GM19351 (cell line): ENCODE results near the gene NAV2.

Experiments used
- ATAC-seq: cut with Tn5 transposase; IDR thresholded peaks from one replicate; pipeline ENCODE4 v1.9.1; 2021; ENCODE audit warnings: mild to moderate bottlenecking, moderate library complexity; ENCODE audit not compliant: unreplicated experiment

Gene NAV2

DNA sequence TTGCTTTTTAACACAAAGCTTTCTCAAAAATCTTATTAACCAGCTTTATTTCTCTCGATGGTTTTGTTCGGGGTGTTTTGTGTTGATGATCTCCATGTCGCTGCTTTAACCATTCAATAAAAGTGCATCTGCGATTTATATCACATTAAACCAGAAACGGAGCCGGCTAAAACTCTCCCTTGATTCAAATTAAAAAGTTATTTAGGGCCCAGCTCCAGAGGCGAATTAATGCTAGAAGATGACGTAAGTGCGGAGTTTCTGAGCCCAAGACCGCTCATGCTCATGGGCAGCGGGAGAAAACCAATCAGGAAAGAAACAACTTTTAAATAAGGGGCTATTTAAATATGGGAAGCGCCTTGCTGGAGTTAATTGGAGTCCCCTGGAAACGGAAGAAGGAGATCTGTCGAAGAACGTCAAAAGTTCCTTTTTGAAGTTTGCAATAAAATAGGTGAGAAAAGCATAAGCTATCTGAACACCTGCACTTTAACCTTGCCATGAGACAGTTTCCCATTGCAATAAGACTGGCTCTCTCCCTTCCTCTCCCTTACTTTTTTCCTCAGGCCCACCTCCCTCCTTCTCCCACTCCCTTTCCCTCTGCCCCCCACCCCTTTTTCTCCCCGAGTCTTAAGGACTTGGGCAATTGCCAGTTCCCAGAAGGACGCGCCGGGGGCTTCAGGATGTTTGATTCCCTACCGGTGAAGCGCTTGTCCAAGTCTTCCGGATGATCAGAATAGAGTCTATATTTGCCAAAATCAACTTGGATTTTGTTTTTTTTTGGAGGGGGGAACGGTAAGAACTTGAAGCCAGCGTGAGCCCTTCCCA, 449.5 kb downstream of the NAV2 start:
- ATAC-seq = no peak

DNA sequence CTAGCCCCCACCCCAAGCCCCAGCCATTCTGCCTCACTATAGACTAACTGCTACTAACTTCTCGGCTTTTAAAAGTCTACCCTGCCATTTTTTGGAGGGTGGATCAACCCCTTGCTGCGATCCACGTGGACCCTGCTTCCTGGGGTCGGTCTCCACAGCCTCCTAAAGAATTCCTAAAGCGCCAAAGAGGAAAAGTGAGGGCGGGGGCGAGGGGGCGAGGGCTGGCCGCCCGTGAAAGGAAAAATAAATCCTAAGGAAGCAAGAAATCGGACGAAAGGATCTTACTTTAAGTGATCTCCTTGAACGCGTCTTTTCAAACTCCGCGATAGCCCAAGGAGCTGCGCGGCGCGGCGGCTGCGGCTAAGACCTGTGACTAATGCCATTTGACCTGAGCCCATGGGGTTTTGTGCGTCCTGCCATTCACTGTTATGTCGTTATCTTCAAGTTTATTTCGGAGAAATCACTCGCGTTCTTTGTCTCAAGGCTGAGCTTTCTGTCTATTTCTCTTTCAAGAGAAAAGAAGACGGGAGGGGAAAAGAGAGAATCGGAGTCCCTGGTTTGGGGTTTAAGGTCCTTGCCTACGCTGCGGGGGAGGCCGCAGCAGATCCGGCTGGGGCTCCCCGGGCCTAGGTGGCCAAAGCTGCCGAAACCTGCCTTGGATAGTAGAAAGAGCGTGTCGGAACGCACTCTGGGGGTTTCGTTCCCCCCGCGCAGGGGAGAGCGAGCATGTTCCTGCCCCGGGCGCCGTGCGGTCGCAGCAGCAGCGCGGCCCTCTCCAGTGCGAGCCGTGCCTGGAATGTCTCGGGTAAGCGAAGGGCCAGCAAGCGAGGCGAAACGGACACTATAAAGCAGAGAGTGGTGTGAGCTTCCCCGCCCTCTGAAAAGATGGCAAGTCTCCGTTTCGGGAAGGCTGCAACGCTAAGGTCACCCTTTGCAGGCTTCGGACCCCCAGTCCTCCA, 450.5 kb downstream of the NAV2 start:
- ATAC-seq = no peak

DNA sequence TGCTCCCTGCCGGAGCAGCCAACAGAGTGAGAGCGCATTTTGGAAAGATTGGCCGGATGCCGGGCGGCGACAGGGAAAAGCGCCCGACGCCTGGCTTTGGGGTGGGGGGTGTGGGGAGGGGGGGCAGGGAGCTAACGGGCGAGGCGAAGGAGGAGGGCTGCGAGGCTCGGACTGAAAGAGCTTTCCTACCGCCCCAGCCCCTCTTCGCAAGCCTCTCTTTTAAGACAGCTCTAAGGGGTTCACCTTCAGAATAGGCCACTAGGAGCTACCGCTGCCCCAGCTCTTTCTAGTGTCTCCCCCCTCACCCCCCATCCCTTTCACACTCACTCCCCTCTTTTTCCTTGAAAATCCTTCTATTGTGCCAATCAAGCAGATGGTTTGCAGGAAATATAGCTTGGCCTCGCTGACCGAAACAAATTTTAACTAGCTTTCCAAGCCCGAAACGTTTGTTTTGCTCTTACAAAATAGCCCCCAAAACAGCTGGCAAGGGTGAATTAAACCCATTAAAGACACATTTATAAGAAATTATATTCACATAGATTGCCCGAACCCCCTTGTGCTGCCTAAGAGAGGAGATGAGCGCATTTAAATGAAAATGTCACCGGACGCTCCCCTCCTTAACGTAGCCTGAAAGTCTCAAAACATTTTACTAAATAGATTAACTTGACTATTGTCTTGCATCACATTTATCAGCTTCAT, 451.3 kb downstream of the NAV2 start:
- ATAC-seq = no peak
